Measurements from ENCODE around the gene ARMC9. TPM values are rescaled to one million over a fixed set of nuclear protein-coding genes. Genes with fewer than 3 reads are reported as not detected.

The ARMC9 gene
- polyA plus RNA-seq, 4 donors = 24.7 to 28.7 (median 26.1) TPM

- no peak for DNase-seq (ENCODE audit: low read depth in 4 of 4, low spot score in 3 of 4)
These were observed 158.6 kb downstream of the ARMC9 start for GRCh38 chr2:231357048-231357447.

- no peak for DNase-seq (ENCODE audit: low read depth in 4 of 4, low spot score in 3 of 4)
These were observed 159.5 kb downstream of the ARMC9 start for GRCh38 chr2:231357931-231358330.

- no peak for DNase-seq (ENCODE audit: low read depth in 4 of 4, low spot score in 3 of 4)
These were observed 161.0 kb downstream of the ARMC9 start for GRCh38 chr2:231359441-231359840.

GRCh38 chr2:231359948-231360347 is 161.5 kb downstream of the ARMC9 start:
- DNase-seq (ENCODE audit: low read depth in 4 of 4, low spot score in 3 of 4) = no peak

GRCh38 chr2:231360401-231360800 is 162.0 kb downstream of the ARMC9 start:
- no peak for DNase-seq (ENCODE audit: low read depth in 4 of 4, low spot score in 3 of 4)

- no peak for DNase-seq (ENCODE audit: low read depth in 4 of 4, low spot score in 3 of 4)
These were observed 162.5 kb downstream of the ARMC9 start for GRCh38 chr2:231360881-231361371.

- DNase-seq (ENCODE audit: low read depth in 4 of 4, low spot score in 3 of 4) = no peak
These were observed 163.5 kb downstream of the ARMC9 start for GRCh38 chr2:231361701-231362554.

- DNase-seq (ENCODE audit: low read depth in 4 of 4, low spot score in 3 of 4) = no peak
These were observed 164.2 kb downstream of the ARMC9 start for GRCh38 chr2:231362555-231363184.

- DNase-seq (ENCODE audit: low read depth in 4 of 4, low spot score in 3 of 4) = no peak
These were observed 165.6 kb downstream of the ARMC9 start for GRCh38 chr2:231364061-231364460.

- no peak for DNase-seq (ENCODE audit: low read depth in 4 of 4, low spot score in 3 of 4)
These were observed 166.8 kb downstream of the ARMC9 start for GRCh38 chr2:231364961-231365810.

GRCh38 chr2:231367178-231367577 is 168.7 kb downstream of the ARMC9 start:
- no peak for DNase-seq (ENCODE audit: low read depth in 4 of 4, low spot score in 3 of 4)

GRCh38 chr2:231369580-231370428 is 171.4 kb downstream of the ARMC9 start:
- no peak for DNase-seq (ENCODE audit: low read depth in 4 of 4, low spot score in 3 of 4)

GRCh38 chr2:231370429-231370748 is 172.0 kb downstream of the ARMC9 start:
- no peak for DNase-seq (ENCODE audit: low read depth in 4 of 4, low spot score in 3 of 4)

- no peak for DNase-seq (ENCODE audit: low read depth in 4 of 4, low spot score in 3 of 4)
These were observed 172.5 kb downstream of the ARMC9 start for GRCh38 chr2:231370749-231371429.

GRCh38 chr2:231371430-231372054 is 173.1 kb downstream of the ARMC9 start:
- no peak for DNase-seq (ENCODE audit: low read depth in 4 of 4, low spot score in 3 of 4)

- no peak for DNase-seq (ENCODE audit: low read depth in 4 of 4, low spot score in 3 of 4)
These were observed 173.9 kb downstream of the ARMC9 start for GRCh38 chr2:231372326-231372725.

- DNase-seq (ENCODE audit: low read depth in 4 of 4, low spot score in 3 of 4) = no peak
These were observed 174.8 kb downstream of the ARMC9 start for GRCh38 chr2:231373184-231373583.

GRCh38 chr2:231373786-231374349 is 175.4 kb downstream of the ARMC9 start:
- no peak for DNase-seq (ENCODE audit: low read depth in 4 of 4, low spot score in 3 of 4)

GRCh38 chr2:231374771-231375170 is 176.3 kb downstream of the ARMC9 start:
- DNase-seq (ENCODE audit: low read depth in 4 of 4, low spot score in 3 of 4) = no peak
